Right atrium auricular region (tissue), 2 donors: ENCODE measurements around the gene CXXC4. TPM values are rescaled to one million over a fixed set of nuclear protein-coding genes. Genes with fewer than 3 reads are reported as not detected.

ENCODE experiments used
- DNase-seq: peaks from one replicate; pipeline ENCODE4 v3.0.0-alpha.2; 2019; ENCODE audit warnings: low spot score
- H3K27ac ChIP-seq, 2 donors: fragments of 200-600 bp; sonication (generic); 1 replicate in 1 of 2; 2 replicates in 1 of 2; pipeline ENCODE4 v1.5.1; 2016 to 2019
- H3K27me3 ChIP-seq, 2 donors: fragments of 200-600 bp; sonication (generic); one replicate each; pipeline versions ENCODE4 v1.5.1 to v1.6.0; 2017 to 2019
- H3K36me3 ChIP-seq: fragments of 200-600 bp; sonication (generic); one replicate; pipeline ENCODE4 v1.5.1; 2016
- H3K4me1 ChIP-seq, 2 donors: fragments of 200-600 bp; sonication (generic); one replicate each; pipeline versions ENCODE4 v1.5.1 to v1.6.0; 2017 to 2019
- H3K4me3 ChIP-seq, 2 donors: fragments of 200-600 bp; sonication (generic); 1 replicate in 1 of 2; 2 replicates in 1 of 2; pipeline ENCODE4 v1.5.1; 2017 to 2019; ENCODE audit warnings: mild to moderate bottlenecking in 1 of 2, moderate library complexity in 1 of 2
- H3K9me3 ChIP-seq, 2 donors: fragments of 200-600 bp; sonication (generic); one replicate each; pipeline ENCODE4 v1.5.1; 2019
- total RNA-seq, 2 donors: library from RNA; depleted of rRNA; stranded (reverse); fragments of >200 nt; gene quantifications; one replicate each; pipeline ENCODE4 v1.1.0, GENCODE V29; 2016
- TF ChIP-seq, protein P1 (sequence below), 2 donors: fragments of 200-600 bp; sonication (generic); IDR thresholded peaks; one replicate each; pipeline ENCODE4 v1.5.1; 2019; ENCODE audit warnings: antibody characterized with exemption in 2 of 2

The CXXC4 gene
- total RNA-seq, 2 donors from 2014 or later: 3.1 to 4.1 TPM

DNA sequence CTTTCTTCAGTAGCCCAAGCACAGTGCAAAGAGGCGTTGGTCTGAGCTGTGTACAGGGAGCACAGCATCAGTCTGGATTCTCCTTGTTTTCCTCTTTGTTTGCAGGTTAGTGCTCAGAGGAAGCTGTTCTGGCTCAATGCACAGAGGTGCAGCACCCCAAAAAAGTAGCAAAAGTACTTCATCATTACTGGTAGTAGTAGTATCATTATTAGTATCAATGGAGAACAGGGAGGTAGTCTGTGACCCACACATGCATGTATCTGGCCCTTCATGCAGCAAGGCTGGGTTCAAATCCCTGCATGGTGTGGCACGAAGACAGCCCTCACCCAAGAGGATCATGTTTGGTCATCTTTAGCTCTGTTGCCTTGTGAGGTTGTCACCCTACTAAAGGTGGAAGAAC, 68.7 kb downstream of the CXXC4 start:
- no peak for DNase-seq
- TF ChIP-seq, protein P1, sequence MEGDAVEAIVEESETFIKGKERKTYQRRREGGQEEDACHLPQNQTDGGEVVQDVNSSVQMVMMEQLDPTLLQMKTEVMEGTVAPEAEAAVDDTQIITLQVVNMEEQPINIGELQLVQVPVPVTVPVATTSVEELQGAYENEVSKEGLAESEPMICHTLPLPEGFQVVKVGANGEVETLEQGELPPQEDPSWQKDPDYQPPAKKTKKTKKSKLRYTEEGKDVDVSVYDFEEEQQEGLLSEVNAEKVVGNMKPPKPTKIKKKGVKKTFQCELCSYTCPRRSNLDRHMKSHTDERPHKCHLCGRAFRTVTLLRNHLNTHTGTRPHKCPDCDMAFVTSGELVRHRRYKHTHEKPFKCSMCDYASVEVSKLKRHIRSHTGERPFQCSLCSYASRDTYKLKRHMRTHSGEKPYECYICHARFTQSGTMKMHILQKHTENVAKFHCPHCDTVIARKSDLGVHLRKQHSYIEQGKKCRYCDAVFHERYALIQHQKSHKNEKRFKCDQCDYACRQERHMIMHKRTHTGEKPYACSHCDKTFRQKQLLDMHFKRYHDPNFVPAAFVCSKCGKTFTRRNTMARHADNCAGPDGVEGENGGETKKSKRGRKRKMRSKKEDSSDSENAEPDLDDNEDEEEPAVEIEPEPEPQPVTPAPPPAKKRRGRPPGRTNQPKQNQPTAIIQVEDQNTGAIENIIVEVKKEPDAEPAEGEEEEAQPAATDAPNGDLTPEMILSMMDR (IDR thresholded peaks at IDR 0.05): no peak
- H3K36me3 ChIP-seq: no peaks in the 10 kb centered on the region
- no peaks in the 10 kb centered on the region for H3K9me3 ChIP-seq
- no peak overlapping the region for H3K4me3 ChIP-seq
- no peak overlapping the region for H3K27ac ChIP-seq
- no peaks in the 10 kb centered on the region for H3K27me3 ChIP-seq
- H3K4me1 ChIP-seq: no peaks in the 10 kb centered on the region

DNA sequence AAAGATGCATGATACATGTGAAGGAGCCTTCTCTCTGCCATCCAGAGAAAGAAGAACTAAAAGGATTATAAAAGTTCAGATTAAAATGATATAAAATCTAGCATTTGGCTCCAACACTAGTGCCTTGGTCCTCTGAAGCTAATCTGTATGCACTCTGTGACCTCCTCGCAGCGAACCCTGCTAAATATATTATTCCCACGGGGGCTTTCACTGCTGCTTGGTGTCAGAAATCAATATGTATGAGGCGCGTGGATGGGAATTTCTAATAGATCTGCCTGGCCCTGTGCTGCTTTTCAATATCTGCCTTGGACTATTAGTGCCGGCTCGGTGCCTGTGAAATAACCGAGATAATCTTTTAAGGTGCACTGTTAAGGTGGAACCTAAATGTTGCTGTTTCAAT, 69.7 kb downstream of the CXXC4 start:
- H3K27ac ChIP-seq: no peak overlapping the region
- H3K4me1 ChIP-seq: no peaks in the 10 kb centered on the region
- no peaks in the 10 kb centered on the region for H3K9me3 ChIP-seq
- no peaks in the 10 kb centered on the region for H3K36me3 ChIP-seq
- H3K4me3 ChIP-seq: peak overlapping the region; percentile 33 to 49
- H3K27me3 ChIP-seq: no peaks in the 10 kb centered on the region
- TF ChIP-seq, protein P1 (IDR thresholded peaks at IDR 0.05): no peak
- no peak for DNase-seq

DNA sequence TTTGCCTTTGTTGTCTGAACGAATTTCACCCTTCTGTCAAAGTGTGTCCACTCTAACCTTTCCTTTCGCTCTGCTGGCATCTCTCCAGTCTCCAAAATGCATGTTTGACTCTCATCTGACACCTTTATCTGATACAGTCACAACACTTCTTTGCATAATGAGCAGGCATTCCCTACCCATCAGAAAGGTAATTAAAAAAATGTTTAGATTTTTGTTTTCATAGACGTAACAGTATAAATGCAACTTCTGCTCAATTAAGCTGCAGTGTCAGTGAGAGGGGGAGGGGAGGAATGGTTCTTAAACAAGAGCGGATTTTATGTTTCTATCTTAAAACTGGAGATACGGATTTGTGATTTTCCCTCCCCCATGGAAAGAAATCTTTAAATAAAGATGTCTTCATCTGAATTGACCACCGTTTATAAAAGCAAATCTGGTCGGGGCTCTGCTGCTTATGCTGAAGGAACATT, 70.2 kb downstream of the CXXC4 start:
- H3K27ac ChIP-seq: no peak overlapping the region
- H3K9me3 ChIP-seq: no peaks in the 10 kb centered on the region
- no peak for DNase-seq
- TF ChIP-seq, protein P1 (IDR thresholded peaks at IDR 0.05): no peak
- H3K4me1 ChIP-seq: no peaks in the 10 kb centered on the region
- peak overlapping the region; percentile 33 to 49 for H3K4me3 ChIP-seq
- no peaks in the 10 kb centered on the region for H3K27me3 ChIP-seq
- H3K36me3 ChIP-seq: no peaks in the 10 kb centered on the region

DNA sequence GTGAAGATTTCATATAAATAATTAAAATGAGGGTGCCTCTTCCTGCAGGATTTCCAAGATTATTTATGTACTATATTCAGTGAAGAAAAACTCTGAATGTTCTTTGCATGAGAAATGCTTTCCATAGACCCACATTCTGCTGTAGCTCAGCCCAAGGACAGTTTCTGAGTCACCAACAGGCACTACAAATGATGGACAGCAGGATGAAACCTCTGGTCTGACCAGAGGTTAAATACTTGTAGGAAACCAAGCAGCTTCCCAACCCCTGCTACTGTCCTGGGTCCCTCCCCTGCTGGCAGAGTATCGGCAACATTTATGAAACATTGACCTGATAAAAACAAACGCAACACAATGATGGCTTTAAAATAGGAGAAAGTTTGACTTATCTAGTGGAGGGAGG, 73.1 kb downstream of the CXXC4 start:
- H3K4me1 ChIP-seq: no peaks in the 10 kb centered on the region
- no peaks in the 10 kb centered on the region for H3K36me3 ChIP-seq
- H3K27me3 ChIP-seq: no peaks in the 10 kb centered on the region
- H3K27ac ChIP-seq: no peak overlapping the region
- H3K9me3 ChIP-seq: no peaks in the 10 kb centered on the region
- no peak overlapping the region for H3K4me3 ChIP-seq
- DNase-seq: no peak
- TF ChIP-seq, protein P1 (IDR thresholded peaks at IDR 0.05): no peak

DNA sequence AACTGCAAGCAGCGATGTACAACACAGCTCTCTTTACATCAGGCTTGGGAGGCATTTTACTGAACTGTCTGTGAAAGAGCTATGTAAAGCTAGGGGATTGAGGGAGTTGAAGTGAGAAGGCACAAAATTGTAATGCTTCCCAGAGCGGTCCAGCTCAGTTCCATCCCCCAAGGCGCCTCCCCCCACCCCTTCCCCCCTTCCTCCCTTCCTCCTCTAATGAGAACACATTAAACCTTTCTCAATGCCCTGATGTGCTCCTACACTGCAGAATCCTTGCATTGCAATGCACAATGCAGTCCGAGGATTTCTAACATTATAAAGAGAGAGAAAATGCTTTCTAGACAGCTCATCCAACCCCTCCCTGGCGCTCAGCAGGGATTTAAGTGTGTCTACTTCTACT, 73.9 kb downstream of the CXXC4 start:
- Histone ChIP-seq H3K27me3 (no peaks in the 10 kb centered on the region), H3K27ac (no peak overlapping the region), H3K36me3 (no peaks in the 10 kb centered on the region), H3K9me3 (no peaks in the 10 kb centered on the region), H3K4me3 (no peak overlapping the region), H3K4me1 (no peaks in the 10 kb centered on the region)
- no peak for DNase-seq
- TF ChIP-seq, protein P1 (IDR thresholded peaks at IDR 0.05): no peak
